ENCODE data around the gene NKAIN2.
A peak's percentile ranks its signal among the peaks of the same experiment; 100 is the strongest.

Gene NKAIN2

DNA sequence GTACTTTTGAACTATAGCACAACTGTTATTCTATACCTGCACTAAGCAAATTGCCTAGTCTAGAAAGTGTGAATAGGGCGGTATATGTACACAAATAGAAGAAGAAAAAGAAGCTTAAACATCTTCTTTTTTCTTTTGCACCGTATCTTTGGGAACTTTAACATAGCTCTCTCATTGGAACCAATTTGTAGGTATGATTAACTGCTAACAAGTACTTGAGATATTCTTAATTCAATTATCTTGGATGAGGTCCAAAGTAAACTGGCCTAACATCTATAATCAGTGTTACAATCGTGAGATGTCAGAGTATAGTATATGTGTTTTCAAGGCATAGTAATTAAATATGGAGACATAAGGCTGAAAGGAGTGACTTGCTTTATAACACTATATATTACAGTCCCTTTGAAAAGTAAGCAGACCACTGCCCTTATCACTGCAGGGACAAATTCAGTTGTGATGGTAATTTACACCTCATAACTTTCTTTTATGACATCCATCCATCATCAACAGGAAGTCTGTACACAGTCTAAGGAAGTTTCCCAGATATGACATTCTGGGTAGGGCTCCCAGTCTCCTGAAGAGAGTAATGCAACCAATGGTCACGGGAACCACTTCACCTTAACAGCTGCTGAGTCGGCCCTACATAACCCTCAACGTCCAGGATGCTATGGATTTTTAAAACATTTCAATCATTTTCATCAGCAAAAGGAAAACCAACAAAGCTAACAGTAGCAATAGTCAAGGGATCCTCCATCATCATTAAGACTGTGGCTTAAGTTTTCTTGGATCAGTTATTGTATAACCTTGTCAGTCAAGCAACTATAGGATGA is 37.6 kb downstream of the NKAIN2 start (continued):
- TF ChIP-seq, protein P1, sequence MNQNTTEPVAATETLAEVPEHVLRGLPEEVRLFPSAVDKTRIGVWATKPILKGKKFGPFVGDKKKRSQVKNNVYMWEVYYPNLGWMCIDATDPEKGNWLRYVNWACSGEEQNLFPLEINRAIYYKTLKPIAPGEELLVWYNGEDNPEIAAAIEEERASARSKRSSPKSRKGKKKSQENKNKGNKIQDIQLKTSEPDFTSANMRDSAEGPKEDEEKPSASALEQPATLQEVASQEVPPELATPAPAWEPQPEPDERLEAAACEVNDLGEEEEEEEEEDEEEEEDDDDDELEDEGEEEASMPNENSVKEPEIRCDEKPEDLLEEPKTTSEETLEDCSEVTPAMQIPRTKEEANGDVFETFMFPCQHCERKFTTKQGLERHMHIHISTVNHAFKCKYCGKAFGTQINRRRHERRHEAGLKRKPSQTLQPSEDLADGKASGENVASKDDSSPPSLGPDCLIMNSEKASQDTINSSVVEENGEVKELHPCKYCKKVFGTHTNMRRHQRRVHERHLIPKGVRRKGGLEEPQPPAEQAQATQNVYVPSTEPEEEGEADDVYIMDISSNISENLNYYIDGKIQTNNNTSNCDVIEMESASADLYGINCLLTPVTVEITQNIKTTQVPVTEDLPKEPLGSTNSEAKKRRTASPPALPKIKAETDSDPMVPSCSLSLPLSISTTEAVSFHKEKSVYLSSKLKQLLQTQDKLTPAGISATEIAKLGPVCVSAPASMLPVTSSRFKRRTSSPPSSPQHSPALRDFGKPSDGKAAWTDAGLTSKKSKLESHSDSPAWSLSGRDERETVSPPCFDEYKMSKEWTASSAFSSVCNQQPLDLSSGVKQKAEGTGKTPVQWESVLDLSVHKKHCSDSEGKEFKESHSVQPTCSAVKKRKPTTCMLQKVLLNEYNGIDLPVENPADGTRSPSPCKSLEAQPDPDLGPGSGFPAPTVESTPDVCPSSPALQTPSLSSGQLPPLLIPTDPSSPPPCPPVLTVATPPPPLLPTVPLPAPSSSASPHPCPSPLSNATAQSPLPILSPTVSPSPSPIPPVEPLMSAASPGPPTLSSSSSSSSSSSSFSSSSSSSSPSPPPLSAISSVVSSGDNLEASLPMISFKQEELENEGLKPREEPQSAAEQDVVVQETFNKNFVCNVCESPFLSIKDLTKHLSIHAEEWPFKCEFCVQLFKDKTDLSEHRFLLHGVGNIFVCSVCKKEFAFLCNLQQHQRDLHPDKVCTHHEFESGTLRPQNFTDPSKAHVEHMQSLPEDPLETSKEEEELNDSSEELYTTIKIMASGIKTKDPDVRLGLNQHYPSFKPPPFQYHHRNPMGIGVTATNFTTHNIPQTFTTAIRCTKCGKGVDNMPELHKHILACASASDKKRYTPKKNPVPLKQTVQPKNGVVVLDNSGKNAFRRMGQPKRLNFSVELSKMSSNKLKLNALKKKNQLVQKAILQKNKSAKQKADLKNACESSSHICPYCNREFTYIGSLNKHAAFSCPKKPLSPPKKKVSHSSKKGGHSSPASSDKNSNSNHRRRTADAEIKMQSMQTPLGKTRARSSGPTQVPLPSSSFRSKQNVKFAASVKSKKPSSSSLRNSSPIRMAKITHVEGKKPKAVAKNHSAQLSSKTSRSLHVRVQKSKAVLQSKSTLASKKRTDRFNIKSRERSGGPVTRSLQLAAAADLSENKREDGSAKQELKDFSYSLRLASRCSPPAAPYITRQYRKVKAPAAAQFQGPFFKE (tag by site-specific recombination; IDR thresholded peaks at IDR 0.05; ENCODE audit: borderline replicate concordance): no peak
- TF ChIP-seq KLF7 (tag by site-specific recombination; IDR thresholded peaks at IDR 0.05; ENCODE audit: borderline replicate concordance) (peak; percentile 89), ZNF514 (tag by site-specific recombination; IDR thresholded peaks at IDR 0.05) (no peak), MZF1 (tag by site-specific recombination; IDR thresholded peaks at IDR 0.05; ENCODE audit: borderline replicate concordance) (peak; percentile 82), ZFHX2 (tag by site-specific recombination; conservative IDR thresholded peaks at IDR 0.05) (no peak), ZNF221 (tag by site-specific recombination; IDR thresholded peaks at IDR 0.05; ENCODE audit: borderline replicate concordance) (0 out of 2 replicates have a peak, but pooled peaks have one; percentile 47), ZBTB48 (tag by site-specific recombination; IDR thresholded peaks at IDR 0.05) (peak; percentile 61), SP3 (tag by site-specific recombination; IDR thresholded peaks at IDR 0.05) (no peak), ZNF626 (tag by site-specific recombination; IDR thresholded peaks at IDR 0.05) (no peak), ZBTB20 (tag by site-specific recombination; IDR thresholded peaks at IDR 0.05) (0 out of 2 replicates have a peak, but pooled peaks have one; percentile 12), ZNF391 (tag by site-specific recombination; IDR thresholded peaks at IDR 0.05; ENCODE audit: borderline replicate concordance, low read depth) (no peak), ZFP69B (tag by site-specific recombination; IDR thresholded peaks at IDR 0.05) (no peak), ZNF37A (tag by site-specific recombination; IDR thresholded peaks at IDR 0.05) (no peak), ZNF404 (tag by site-specific recombination; IDR thresholded peaks at IDR 0.05) (0 out of 2 replicates have a peak, but pooled peaks have one; percentile 35), ZNF473 (tag by site-specific recombination; IDR thresholded peaks at IDR 0.05) (no peak), ZNF629 (tag by site-specific recombination; IDR thresholded peaks at IDR 0.05) (peak; percentile 83), ZNF518A (tag by site-specific recombination; conservative IDR thresholded peaks at IDR 0.05; ENCODE audit: low read depth) (peak; percentile 39; the same call in 1 of the 2 replicates), ZNF423 (tag by site-specific recombination; IDR thresholded peaks at IDR 0.05) (no peak), ZNF23 (tag by site-specific recombination; IDR thresholded peaks at IDR 0.05; ENCODE audit: borderline replicate concordance) (no peak)
- TF ChIP-seq, protein P2, sequence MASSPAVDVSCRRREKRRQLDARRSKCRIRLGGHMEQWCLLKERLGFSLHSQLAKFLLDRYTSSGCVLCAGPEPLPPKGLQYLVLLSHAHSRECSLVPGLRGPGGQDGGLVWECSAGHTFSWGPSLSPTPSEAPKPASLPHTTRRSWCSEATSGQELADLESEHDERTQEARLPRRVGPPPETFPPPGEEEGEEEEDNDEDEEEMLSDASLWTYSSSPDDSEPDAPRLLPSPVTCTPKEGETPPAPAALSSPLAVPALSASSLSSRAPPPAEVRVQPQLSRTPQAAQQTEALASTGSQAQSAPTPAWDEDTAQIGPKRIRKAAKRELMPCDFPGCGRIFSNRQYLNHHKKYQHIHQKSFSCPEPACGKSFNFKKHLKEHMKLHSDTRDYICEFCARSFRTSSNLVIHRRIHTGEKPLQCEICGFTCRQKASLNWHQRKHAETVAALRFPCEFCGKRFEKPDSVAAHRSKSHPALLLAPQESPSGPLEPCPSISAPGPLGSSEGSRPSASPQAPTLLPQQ (tag by site-specific recombination; IDR thresholded peaks at IDR 0.05): peak; percentile 50; the same call in 1 of the 2 replicates
- TF ChIP-seq, protein P3, sequence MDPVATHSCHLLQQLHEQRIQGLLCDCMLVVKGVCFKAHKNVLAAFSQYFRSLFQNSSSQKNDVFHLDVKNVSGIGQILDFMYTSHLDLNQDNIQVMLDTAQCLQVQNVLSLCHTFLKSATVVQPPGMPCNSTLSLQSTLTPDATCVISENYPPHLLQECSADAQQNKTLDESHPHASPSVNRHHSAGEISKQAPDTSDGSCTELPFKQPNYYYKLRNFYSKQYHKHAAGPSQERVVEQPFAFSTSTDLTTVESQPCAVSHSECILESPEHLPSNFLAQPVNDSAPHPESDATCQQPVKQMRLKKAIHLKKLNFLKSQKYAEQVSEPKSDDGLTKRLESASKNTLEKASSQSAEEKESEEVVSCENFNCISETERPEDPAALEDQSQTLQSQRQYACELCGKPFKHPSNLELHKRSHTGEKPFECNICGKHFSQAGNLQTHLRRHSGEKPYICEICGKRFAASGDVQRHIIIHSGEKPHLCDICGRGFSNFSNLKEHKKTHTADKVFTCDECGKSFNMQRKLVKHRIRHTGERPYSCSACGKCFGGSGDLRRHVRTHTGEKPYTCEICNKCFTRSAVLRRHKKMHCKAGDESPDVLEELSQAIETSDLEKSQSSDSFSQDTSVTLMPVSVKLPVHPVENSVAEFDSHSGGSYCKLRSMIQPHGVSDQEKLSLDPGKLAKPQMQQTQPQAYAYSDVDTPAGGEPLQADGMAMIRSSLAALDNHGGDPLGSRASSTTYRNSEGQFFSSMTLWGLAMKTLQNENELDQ (tag by site-specific recombination; IDR thresholded peaks at IDR 0.05; ENCODE audit: low read depth): 0 out of 2 replicates have a peak, but pooled peaks have one; percentile 50
- TF ChIP-seq, protein P4, sequence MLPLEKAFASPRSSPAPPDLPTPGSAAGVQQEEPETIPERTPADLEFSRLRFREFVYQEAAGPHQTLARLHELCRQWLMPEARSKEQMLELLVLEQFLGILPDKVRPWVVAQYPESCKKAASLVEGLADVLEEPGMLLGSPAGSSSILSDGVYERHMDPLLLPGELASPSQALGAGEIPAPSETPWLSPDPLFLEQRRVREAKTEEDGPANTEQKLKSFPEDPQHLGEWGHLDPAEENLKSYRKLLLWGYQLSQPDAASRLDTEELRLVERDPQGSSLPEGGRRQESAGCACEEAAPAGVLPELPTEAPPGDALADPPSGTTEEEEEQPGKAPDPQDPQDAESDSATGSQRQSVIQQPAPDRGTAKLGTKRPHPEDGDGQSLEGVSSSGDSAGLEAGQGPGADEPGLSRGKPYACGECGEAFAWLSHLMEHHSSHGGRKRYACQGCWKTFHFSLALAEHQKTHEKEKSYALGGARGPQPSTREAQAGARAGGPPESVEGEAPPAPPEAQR (tag by site-specific recombination; IDR thresholded peaks at IDR 0.05): peak; percentile 83; the same call in 1 of the 2 replicates
